ENCODE data around the gene INSL4.

DNA sequence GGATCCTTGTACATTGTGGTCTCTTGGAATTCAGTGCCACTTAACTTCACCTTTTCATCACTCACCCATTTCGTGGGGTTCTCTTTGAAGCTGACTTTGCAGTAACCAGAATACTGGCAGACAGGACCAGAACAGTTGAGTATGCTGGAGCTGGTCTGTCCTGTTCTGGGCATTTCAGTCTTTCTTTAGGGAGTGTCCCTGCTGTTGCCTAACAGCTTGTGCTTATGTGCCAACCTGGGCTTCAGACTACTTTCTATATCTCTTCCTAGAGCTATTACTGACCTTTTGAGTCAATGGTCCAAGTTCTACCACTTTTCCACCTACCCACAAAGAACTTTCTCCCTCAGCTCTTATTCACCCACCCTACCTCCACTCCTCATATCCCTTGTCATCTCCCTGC is 35.8 kb upstream of the INSL4 start:
- TF ChIP-seq, protein P1, sequence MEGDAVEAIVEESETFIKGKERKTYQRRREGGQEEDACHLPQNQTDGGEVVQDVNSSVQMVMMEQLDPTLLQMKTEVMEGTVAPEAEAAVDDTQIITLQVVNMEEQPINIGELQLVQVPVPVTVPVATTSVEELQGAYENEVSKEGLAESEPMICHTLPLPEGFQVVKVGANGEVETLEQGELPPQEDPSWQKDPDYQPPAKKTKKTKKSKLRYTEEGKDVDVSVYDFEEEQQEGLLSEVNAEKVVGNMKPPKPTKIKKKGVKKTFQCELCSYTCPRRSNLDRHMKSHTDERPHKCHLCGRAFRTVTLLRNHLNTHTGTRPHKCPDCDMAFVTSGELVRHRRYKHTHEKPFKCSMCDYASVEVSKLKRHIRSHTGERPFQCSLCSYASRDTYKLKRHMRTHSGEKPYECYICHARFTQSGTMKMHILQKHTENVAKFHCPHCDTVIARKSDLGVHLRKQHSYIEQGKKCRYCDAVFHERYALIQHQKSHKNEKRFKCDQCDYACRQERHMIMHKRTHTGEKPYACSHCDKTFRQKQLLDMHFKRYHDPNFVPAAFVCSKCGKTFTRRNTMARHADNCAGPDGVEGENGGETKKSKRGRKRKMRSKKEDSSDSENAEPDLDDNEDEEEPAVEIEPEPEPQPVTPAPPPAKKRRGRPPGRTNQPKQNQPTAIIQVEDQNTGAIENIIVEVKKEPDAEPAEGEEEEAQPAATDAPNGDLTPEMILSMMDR (conservative IDR thresholded peaks at IDR 0.05; ENCODE audit: low read depth, low read length): no peak
- no peak for TF ChIP-seq RAD21 (IDR thresholded peaks at IDR 0.05; ENCODE audit: low read length)
- TF ChIP-seq MXI1 (IDR thresholded peaks at IDR 0.05; ENCODE audit: borderline replicate concordance, low read depth, low read length): no peak
- no peak for TF ChIP-seq RFX5 (IDR thresholded peaks at IDR 0.05; ENCODE audit: low read depth, low read length)
- no peak for TF ChIP-seq POLR2A (IDR thresholded peaks at IDR 0.05; ENCODE audit: low read depth, low read length)
- no peak for TF ChIP-seq NFE2L2 (IDR thresholded peaks at IDR 0.05; ENCODE audit: low read depth, low read length)
- no peak for TF ChIP-seq MAFK (IDR thresholded peaks at IDR 0.05; ENCODE audit: low read depth, low read length)
- TF ChIP-seq, protein P2, sequence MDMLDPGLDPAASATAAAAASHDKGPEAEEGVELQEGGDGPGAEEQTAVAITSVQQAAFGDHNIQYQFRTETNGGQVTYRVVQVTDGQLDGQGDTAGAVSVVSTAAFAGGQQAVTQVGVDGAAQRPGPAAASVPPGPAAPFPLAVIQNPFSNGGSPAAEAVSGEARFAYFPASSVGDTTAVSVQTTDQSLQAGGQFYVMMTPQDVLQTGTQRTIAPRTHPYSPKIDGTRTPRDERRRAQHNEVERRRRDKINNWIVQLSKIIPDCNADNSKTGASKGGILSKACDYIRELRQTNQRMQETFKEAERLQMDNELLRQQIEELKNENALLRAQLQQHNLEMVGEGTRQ (IDR thresholded peaks at IDR 0.05; ENCODE audit: low read depth, low read length): no peak
- no peak for TF ChIP-seq RCOR1 (IDR thresholded peaks at IDR 0.05; ENCODE audit: insufficient replicate concordance, low read length)
- no peak for TF ChIP-seq CHD1 (IDR thresholded peaks at IDR 0.05; ENCODE audit: low read depth, low read length)
- no peak for TF ChIP-seq MAZ (IDR thresholded peaks at IDR 0.05; ENCODE audit: borderline replicate concordance, low read depth, low read length)
- no peak for TF ChIP-seq CEBPB (IDR thresholded peaks at IDR 0.05; ENCODE audit: low read depth, low read length)
